Measurements from ENCODE around the gene PMPCA. TPM values are rescaled to one million over a fixed set of nuclear protein-coding genes. Genes with fewer than 3 reads are reported as not detected.

The PMPCA gene
- total RNA-seq, 2 experiments from 2014 or later: 53.3 to 76.1 TPM

GRCh38 chr9:136401173-136401922, 9.1 kb upstream of the PMPCA start:
- BruUV-seq (replicated peaks): no TSS peak
- peaks cover 10% of the 10 kb centered on the region; the same call in 1 of the 2 replicates for H4K20me1 ChIP-seq (ENCODE audit: insufficient read depth, low read length)
- H3K79me2 ChIP-seq (ENCODE audit: insufficient read depth, low read depth, low read length): peaks cover 23% of the 10 kb centered on the region
- CTCF ChIA-PET (ENCODE audit: unreplicated experiment): interaction anchor here (0.7 kb wide), 1 partner anchor 63 kb away, joined by 3 read pairs; no protein-coding TSS in a partner anchor
- H2AFZ ChIP-seq (ENCODE audit: low read length): no peak overlapping the region
- H3K36me3 ChIP-seq (ENCODE audit: insufficient read depth, low read length): peaks cover 73% of the 10 kb centered on the region
- H3K4me2 ChIP-seq (ENCODE audit: low read length): no peak overlapping the region
- H3K27ac ChIP-seq (ENCODE audit: low read depth, low read length, poor library complexity, severe bottlenecking): no peak overlapping the region
- no peak for DNase-seq (ENCODE audit: low spot score)
- H3K9me2 ChIP-seq (ENCODE audit: insufficient read depth, low read length): no peaks in the 10 kb centered on the region
- H3K4me3 ChIP-seq (ENCODE audit: low read depth, low read length, poor library complexity, severe bottlenecking): no peak overlapping the region
- H3K4me1 ChIP-seq (ENCODE audit: insufficient read depth, low read length, poor library complexity, severe bottlenecking): peaks cover 26% of the 10 kb centered on the region
- POLR2A ChIA-PET: interaction anchor here (1.2 to 1.3 kb wide), 2 partner anchors 8 to 10 kb away, joined by 3 to 4 read pairs; partner anchors contain the start of genes ENTR1 and PMPCA
- TF ChIP-seq, protein P1, sequence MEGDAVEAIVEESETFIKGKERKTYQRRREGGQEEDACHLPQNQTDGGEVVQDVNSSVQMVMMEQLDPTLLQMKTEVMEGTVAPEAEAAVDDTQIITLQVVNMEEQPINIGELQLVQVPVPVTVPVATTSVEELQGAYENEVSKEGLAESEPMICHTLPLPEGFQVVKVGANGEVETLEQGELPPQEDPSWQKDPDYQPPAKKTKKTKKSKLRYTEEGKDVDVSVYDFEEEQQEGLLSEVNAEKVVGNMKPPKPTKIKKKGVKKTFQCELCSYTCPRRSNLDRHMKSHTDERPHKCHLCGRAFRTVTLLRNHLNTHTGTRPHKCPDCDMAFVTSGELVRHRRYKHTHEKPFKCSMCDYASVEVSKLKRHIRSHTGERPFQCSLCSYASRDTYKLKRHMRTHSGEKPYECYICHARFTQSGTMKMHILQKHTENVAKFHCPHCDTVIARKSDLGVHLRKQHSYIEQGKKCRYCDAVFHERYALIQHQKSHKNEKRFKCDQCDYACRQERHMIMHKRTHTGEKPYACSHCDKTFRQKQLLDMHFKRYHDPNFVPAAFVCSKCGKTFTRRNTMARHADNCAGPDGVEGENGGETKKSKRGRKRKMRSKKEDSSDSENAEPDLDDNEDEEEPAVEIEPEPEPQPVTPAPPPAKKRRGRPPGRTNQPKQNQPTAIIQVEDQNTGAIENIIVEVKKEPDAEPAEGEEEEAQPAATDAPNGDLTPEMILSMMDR (conservative IDR thresholded peaks at IDR 0.05; ENCODE audit: low read length): no peak
- TF ChIP-seq EZH2phosphoT487 (IDR thresholded peaks at IDR 0.05; ENCODE audit: borderline replicate concordance, low read depth, low read length): no peak
- no peaks in the 10 kb centered on the region for H3K9me3 ChIP-seq (ENCODE audit: low read length)
- intact Hi-C loops (cut with micrococcal nuclease; ENCODE audit: unreplicated experiment): no loop called here

- Histone ChIP-seq H3K4me2 (ENCODE audit: low read length) (no peak overlapping the region), H3K79me2 (ENCODE audit: insufficient read depth, low read depth, low read length) (peaks cover 23% of the 10 kb centered on the region), H3K4me3 (ENCODE audit: low read depth, low read length, poor library complexity, severe bottlenecking) (no peak overlapping the region), H3K9me2 (ENCODE audit: insufficient read depth, low read length) (no peaks in the 10 kb centered on the region), H4K20me1 (ENCODE audit: insufficient read depth, low read length) (peaks cover 10% of the 10 kb centered on the region; the same call in 1 of the 2 replicates), H3K27ac (ENCODE audit: low read depth, low read length, poor library complexity, severe bottlenecking) (no peak overlapping the region), H3K36me3 (ENCODE audit: insufficient read depth, low read length) (peaks cover 73% of the 10 kb centered on the region), H3K9me3 (ENCODE audit: low read length) (no peaks in the 10 kb centered on the region), H2AFZ (ENCODE audit: low read length) (no peak overlapping the region), H3K4me1 (ENCODE audit: insufficient read depth, low read length, poor library complexity, severe bottlenecking) (peaks cover 26% of the 10 kb centered on the region)
- POLR2A ChIA-PET: interaction anchor here (1.3 kb wide), 1 partner anchor 9 kb away, joined by 3 read pairs; no protein-coding TSS in a partner anchor
- no peak for DNase-seq (ENCODE audit: low spot score)
- no peak for TF ChIP-seq EZH2phosphoT487 (IDR thresholded peaks at IDR 0.05; ENCODE audit: borderline replicate concordance, low read depth, low read length)
- TF ChIP-seq, protein P1 (conservative IDR thresholded peaks at IDR 0.05; ENCODE audit: low read length): no peak
- intact Hi-C loops (cut with micrococcal nuclease; ENCODE audit: unreplicated experiment): no loop called here
- BruUV-seq (replicated peaks): TSS peak; percentile 59
- CTCF ChIA-PET (ENCODE audit: unreplicated experiment): no interaction called here
These were observed 8.4 kb upstream of the PMPCA start for GRCh38 chr9:136402067-136402466.

DNA sequence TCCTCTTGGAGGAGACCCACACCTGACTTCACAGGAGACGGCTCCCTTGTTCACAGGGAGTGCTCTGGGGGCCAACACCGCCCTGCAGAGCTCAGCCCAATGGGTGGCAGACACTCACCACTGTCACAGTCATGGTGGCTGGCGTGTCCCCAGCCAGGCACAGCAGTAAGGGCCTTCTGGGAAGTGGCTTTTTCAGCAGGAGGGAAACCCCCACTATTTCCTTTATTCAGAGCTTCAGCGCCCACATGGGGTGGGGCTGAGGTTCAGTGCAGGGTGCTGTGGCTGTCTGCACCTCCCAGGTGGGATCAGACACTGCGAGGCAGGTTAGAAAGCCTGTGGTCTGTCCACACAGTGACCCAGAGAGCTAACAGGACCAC, 6.9 kb upstream of the PMPCA start:
- Histone ChIP-seq H3K4me2 (ENCODE audit: low read length) (no peak overlapping the region), H3K9me2 (ENCODE audit: insufficient read depth, low read length) (no peaks in the 10 kb centered on the region), H4K20me1 (ENCODE audit: insufficient read depth, low read length) (peaks cover 10% of the 10 kb centered on the region; the same call in 1 of the 2 replicates), H3K36me3 (ENCODE audit: insufficient read depth, low read length) (peaks cover 73% of the 10 kb centered on the region), H3K79me2 (ENCODE audit: insufficient read depth, low read depth, low read length) (peaks cover 23% of the 10 kb centered on the region), H3K4me3 (ENCODE audit: low read depth, low read length, poor library complexity, severe bottlenecking) (no peak overlapping the region), H2AFZ (ENCODE audit: low read length) (no peak overlapping the region), H3K4me1 (ENCODE audit: insufficient read depth, low read length, poor library complexity, severe bottlenecking) (peaks cover 27% of the 10 kb centered on the region), H3K27ac (ENCODE audit: low read depth, low read length, poor library complexity, severe bottlenecking) (no peak overlapping the region), H3K9me3 (ENCODE audit: low read length) (no peaks in the 10 kb centered on the region)
- DNase-seq (ENCODE audit: low spot score): no peak
- intact Hi-C loops (cut with micrococcal nuclease; ENCODE audit: unreplicated experiment): no loop called here
- TF ChIP-seq, protein P1 (conservative IDR thresholded peaks at IDR 0.05; ENCODE audit: low read length): no peak
- no peak for TF ChIP-seq EZH2phosphoT487 (IDR thresholded peaks at IDR 0.05; ENCODE audit: borderline replicate concordance, low read depth, low read length)
- ChIA-PET CTCF (ENCODE audit: unreplicated experiment) (no interaction called here), POLR2A (no interaction called here)
- BruUV-seq (replicated peaks): no TSS peak
